SJSA1 (cell line): ENCODE results near the gene IDH3B. TPM values are rescaled to one million over a fixed set of nuclear protein-coding genes. Genes with fewer than 3 reads are reported as not detected.

Experiments
- DNase-seq, 2 experiments: peaks; one replicate each; pipeline ENCODE4 v3.0.0-alpha.2; 2015 to 2020; ENCODE audit warnings: low spot score in 2 of 2, low read depth in 1 of 2
- H3K27ac ChIP-seq: fragments of 250-450 bp; sonication (Bioruptor Pico); 2 replicates; pipeline ENCODE4 v1.5.1; 2020; ENCODE audit warnings: mild to moderate bottlenecking, moderate library complexity
- H3K27me3 ChIP-seq: fragments of 250-450 bp; sonication (Bioruptor Pico); replicated peaks from 2 replicates; pipeline ENCODE4 v1.5.1; 2020; ENCODE audit warnings: mild to moderate bottlenecking, moderate library complexity
- H3K36me3 ChIP-seq: fragments of 250-450 bp; sonication (Bioruptor Pico); 2 replicates; pipeline ENCODE4 v1.5.1; 2020; ENCODE audit warnings: mild to moderate bottlenecking
- H3K4me1 ChIP-seq: fragments of 250-450 bp; sonication (Bioruptor Pico); replicated peaks from 2 replicates; pipeline ENCODE4 v1.6.1; 2021; ENCODE audit warnings: mild to moderate bottlenecking
- H3K4me3 ChIP-seq: fragments of 250-450 bp; sonication (Bioruptor Pico); 2 replicates; pipeline ENCODE4 v1.5.1; 2020; ENCODE audit warnings: mild to moderate bottlenecking
- H3K9me3 ChIP-seq: fragments of 250-450 bp; sonication (Bioruptor Pico); replicated peaks from 2 replicates; pipeline ENCODE4 v1.5.1; 2020; ENCODE audit warnings: mild to moderate bottlenecking
- total RNA-seq: library from RNA; depleted of rRNA; stranded (reverse); fragments of >200 nt; shearing (Covaris generic); gene quantifications from 2 replicates; pipeline ENCODE4 v1.2.3, GENCODE V29; 2014

IDH3B gene
- total RNA-seq, 1 experiment from 2014 or later, result 211 TPM

DNA sequence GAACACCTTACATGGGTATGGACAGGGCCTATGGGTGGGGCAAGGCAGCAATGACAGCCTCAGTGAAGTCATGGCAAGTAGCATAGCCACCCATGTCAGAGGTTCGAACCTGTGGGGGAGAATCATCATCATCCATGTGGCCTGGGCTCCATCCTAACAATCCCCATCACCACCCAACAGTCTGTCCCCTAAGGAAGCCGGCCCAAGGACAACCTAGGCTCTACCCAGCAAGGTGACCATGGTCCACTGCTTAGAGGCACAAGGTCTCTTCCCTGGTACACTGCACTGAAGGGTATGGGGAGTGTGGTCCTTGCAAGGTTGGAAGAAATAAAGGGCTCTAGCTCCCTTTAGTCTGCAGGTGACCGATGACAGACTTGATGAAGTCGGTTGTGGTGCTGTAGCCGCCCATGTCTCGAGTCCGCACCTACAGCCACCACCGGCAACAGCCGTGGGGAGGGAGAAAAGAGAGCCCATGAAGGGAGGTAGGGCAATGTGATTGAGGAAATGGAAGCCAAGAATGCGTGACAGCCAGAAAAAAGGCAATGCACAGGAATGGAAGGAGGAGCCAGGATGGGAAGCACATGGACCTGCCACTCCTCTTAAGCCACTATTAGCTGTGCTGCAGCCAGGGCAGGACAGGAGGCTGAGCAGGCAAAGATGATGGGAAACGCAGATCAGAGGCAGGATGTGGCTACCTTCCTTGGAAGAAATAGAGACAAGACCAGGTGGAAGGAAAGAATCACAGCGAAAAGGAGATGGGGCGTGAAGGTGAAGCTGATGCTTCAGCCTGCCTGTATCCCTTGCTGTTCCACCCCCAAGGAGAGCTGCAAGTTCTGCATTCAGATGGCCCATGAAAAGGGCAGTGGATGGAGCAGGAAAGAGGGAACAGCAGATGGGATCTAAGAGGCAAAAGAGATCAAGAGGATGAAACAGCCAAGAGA lies 5.3 kb downstream of the IDH3B start:
- H3K36me3 ChIP-seq, result peaks cover 89% of the 10 kb centered on the region
- H3K27me3 ChIP-seq, result no peaks in the 10 kb centered on the region
- no peak for DNase-seq
- no peak overlapping the region for H3K4me3 ChIP-seq
- H3K27ac ChIP-seq, result no peak overlapping the region
- no peaks in the 10 kb centered on the region for H3K9me3 ChIP-seq
- peaks cover 16% of the 10 kb centered on the region for H3K4me1 ChIP-seq

DNA sequence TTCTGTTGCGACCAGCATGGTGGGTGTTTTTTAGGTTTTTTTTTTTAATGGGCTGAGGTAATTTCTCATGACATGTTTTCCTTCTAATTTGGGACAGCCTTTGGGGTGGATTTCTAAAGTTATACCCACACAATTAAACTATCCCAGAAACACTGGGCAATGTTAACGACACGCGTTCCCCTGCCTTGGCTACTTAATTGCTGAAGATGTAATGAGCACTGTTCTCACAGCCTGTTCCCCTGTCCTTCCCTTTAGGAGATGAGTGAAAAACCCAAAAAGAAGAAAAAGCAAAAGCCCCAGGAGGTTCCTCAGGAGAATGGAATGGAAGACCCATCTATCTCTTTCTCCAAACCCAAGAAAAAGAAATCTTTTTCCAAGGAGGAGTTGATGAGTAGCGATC lies 6.3 kb downstream of the IDH3B start:
- H3K27me3 ChIP-seq, result no peaks in the 10 kb centered on the region
- no peaks in the 10 kb centered on the region for H3K9me3 ChIP-seq
- no peak overlapping the region for H3K27ac ChIP-seq
- H3K36me3 ChIP-seq, result peaks cover 97% of the 10 kb centered on the region
- no peak for DNase-seq
- H3K4me1 ChIP-seq, result peaks cover 13% of the 10 kb centered on the region
- H3K4me3 ChIP-seq, result no peak overlapping the region

DNA sequence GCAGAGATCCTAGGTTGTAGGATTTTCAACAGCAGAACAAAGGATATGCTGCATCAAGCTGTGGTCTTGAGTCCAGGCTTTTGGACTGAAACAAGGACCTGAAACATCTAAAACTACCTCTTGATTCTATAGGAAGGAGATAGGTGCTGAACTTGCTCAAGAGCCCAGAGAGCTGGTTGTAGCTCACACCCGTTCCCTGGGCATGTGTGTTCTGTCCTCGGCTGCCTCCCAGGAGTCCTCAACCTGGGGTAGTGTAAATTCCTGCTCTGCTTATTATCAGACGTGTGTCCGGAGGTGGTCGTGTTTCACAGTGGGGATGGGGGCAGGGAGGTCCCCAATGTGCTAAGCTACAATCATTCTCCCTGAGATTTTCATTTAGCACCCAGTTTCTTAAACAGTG lies 6.8 kb downstream of the IDH3B start:
- H3K27ac ChIP-seq, result no peak overlapping the region

DNA sequence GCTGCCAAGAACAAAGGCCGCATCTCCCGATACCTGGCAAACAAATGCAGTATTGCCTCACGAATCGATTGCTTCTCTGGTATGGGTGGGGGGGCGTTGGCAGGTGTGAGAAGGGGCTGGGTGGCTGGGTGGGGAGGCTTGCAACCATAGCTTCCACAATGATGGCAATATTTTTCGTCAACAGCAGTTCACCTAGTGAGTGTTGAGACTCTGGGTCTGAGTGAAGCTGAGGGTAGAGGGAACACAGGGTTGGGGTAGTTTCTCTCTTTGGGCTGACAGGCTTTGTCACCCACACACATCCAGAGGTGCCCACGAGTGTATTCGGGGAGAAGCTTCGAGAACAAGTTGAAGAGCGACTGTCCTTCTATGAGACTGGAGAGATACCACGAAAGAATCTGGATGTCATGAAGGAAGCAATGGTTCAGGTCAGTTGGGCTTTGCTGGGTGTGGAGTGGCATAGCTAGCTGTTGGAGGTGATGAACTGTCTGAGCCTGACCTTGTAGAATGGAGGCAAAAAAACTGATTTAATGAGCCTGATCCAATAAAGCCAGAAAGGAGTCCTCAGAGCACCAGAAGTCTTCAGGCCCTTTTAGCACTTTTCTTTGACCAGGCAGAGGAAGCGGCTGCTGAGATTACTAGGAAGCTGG lies 7.4 kb downstream of the IDH3B start:
- H3K27ac ChIP-seq, result no peak overlapping the region
- no peak for DNase-seq
- H3K36me3 ChIP-seq, result peaks cover 89% of the 10 kb centered on the region

More for the DNA sequence above, 6.8 kb downstream of the IDH3B start:
- Histone ChIP-seq H3K27me3 (no peaks in the 10 kb centered on the region), H3K4me1 (peaks cover 13% of the 10 kb centered on the region), H3K4me3 (no peak overlapping the region), H3K9me3 (no peaks in the 10 kb centered on the region), H3K36me3 (peaks cover 95% of the 10 kb centered on the region)
- no peak for DNase-seq

DNA sequence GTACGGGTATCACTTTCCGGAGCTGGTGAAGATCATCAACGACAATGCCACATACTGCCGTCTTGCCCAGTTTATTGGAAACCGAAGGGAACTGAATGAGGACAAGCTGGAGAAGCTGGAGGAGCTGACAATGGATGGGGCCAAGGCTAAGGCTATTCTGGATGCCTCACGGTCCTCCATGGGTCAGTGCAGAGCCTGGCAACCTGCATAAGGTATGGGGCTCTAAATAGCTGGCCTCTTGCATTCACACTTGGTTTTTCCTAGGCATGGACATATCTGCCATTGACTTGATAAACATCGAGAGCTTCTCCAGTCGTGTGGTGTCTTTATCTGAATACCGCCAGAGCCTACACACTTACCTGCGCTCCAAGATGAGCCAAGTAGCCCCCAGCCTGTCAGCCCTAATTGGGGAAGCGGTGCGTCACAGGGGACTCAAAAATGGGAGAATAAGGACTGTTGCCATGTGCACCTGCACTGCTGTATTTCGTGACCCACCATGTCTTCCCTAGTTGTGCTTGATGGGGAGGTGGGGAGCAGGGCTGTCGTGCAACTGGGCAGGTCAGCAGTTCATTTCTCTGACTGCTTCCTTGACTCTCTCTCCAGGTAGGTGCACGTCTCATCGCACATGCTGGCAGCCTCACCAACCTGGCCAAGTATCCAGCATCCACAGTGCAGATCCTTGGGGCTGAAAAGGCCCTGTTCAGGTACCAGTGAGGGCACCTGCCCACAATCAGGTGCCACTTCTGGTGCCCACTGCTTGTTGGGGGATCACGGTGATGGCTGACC lies 8.5 kb downstream of the IDH3B start:
- H3K36me3 ChIP-seq, result peaks cover 81% of the 10 kb centered on the region
- no peak overlapping the region for H3K4me3 ChIP-seq
- H3K27ac ChIP-seq, result no peak overlapping the region
- no peaks in the 10 kb centered on the region for H3K9me3 ChIP-seq
- H3K4me1 ChIP-seq, result peaks cover 17% of the 10 kb centered on the region
- H3K27me3 ChIP-seq, result no peaks in the 10 kb centered on the region
- no peak for DNase-seq

More for the DNA sequence above, 7.4 kb downstream of the IDH3B start:
- H3K9me3 ChIP-seq, result no peaks in the 10 kb centered on the region
- peaks cover 13% of the 10 kb centered on the region for H3K4me1 ChIP-seq
- no peak overlapping the region for H3K4me3 ChIP-seq
- H3K27me3 ChIP-seq, result no peaks in the 10 kb centered on the region

DNA sequence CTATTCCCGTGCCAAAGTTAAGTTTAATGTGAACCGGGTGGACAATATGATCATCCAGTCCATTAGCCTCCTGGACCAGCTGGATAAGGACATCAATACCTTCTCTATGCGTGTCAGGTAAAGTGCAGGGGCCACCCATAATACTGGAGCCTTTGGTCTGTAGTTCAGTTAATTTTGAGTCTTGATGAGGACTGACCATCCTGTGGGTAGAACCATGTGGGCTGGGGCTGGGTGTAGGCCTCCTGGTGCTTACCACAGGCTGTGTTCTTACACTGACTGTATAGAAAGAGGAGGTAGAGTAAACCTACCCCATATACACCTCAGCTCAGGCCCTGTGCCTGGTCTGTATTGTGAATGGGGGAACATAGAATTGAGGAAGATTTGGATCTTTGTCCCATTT lies 9.2 kb downstream of the IDH3B start:
- Histone ChIP-seq H3K9me3 (no peaks in the 10 kb centered on the region), H3K27me3 (no peaks in the 10 kb centered on the region), H3K4me1 (peaks cover 17% of the 10 kb centered on the region), H3K27ac (no peak overlapping the region), H3K36me3 (peaks cover 74% of the 10 kb centered on the region), H3K4me3 (no peak overlapping the region)
- DNase-seq, result no peak

DNA sequence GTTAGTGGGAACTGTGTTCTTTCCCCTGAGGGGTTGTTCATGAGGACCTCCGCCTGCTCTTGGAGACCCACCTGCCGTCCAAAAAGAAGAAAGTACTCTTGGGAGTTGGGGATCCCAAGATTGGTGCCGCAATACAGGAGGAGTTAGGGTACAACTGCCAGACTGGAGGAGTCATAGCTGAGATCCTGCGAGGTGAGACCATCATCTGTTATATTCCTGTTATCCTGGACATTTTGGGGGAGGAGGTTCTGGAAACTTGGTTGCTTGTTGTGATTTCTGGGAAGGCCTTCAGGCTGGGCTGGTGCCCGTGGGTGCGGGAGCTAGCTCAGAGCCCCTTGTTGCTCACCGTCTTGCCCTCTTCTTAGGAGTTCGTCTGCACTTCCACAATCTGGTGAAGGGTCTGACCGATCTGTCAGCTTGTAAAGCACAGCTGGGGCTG lies 9.6 kb downstream of the IDH3B start:
- H3K36me3 ChIP-seq, result peaks cover 70% of the 10 kb centered on the region

DNA sequence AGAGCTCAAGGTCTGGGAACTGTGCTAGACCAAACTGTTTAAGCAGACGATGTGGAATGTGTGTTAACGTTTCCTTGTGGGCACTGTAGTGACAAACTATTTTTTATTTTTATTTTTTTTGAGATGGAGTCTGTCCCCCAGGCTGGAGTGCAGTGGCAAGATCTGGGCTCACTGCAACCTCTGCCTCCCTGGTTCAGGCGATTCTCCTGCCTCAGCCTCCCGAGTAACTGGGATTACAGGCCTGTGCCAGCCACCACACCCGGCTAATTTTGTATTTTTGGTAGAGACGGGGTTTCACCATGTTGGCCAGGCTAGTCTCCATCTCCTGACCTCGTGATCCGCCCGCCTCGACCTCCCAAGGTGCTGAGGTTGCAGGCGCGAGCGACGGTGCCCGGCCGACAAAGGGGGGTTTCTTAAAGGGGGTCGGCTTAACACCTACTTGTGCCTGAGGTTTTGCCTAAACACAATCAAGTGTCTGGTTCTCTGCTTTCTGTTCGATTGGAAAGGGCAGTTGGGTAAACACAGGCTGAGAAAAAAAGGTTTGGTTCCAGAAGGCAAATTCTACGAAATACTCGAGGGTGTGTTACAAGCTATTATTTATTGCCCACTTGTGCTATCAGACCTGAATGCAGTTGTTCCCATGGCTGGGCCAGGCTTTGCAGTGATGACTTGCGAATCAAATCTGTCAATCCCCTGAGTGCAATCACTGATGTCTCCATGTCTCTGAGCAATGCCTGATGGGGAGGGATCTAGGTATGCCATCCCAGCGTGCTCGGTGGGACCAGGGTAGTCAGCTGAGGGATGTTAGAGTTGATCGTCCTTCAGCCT lies 10.2 kb downstream of the IDH3B start:
- no peaks in the 10 kb centered on the region for H3K27me3 ChIP-seq
- peaks cover 63% of the 10 kb centered on the region for H3K36me3 ChIP-seq
- DNase-seq, result no peak
- no peaks in the 10 kb centered on the region for H3K9me3 ChIP-seq
- peaks cover 17% of the 10 kb centered on the region for H3K4me1 ChIP-seq
- H3K4me3 ChIP-seq, result peak overlapping the region; percentile 92
- no peak overlapping the region for H3K27ac ChIP-seq

More for the DNA sequence above, 9.6 kb downstream of the IDH3B start:
- DNase-seq, result no peak
- no peak overlapping the region for H3K27ac ChIP-seq
- H3K27me3 ChIP-seq, result no peaks in the 10 kb centered on the region
- peaks cover 17% of the 10 kb centered on the region for H3K4me1 ChIP-seq
- no peaks in the 10 kb centered on the region for H3K9me3 ChIP-seq
- H3K4me3 ChIP-seq, result peak overlapping the region; percentile 92; the same call in 1 of the 2 replicates

DNA sequence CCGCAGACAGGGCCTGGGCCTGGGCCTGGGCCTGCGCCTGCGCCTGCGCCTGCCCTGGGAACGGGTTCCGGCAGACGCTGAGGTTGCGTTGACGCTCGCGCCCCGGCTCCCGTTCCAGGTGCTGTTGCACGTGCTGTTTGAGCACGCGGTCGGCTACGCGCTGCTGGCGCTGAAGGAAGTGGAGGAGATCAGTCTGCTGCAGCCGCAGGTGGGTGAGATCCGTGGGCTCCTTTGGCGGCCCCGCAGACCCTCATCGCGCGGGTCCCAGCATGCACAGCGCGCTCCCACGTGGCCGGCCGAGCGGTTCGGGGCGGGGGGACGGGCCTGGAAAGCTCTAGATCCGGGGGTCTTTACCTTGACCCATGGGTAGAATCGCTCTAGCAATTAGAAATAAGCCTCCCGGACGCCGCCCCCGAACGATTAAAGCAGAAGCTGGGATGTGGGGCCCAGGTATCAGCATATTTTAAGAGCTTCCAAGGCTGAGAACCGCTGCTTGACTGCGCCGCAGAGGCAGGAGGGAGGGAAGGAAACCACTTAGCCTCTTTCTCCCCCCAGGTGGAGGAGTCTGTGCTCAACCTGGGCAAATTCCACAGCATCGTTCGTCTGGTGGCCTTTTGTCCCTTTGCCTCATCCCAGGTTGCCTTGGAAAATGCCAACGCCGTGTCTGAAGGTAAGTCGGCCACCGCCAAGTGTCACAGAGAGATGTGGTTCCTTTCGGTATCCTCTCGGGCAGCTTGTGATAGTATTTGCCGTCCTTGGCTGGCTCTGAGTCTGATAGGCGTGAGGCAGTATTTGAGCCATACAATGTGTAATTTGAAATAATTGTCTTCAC lies 11.1 kb downstream of the IDH3B start:
- Histone ChIP-seq H3K4me1 (peaks cover 17% of the 10 kb centered on the region), H3K4me3 (peak overlapping the region; percentile 92), H3K9me3 (no peaks in the 10 kb centered on the region), H3K36me3 (peaks cover 55% of the 10 kb centered on the region), H3K27me3 (no peaks in the 10 kb centered on the region), H3K27ac (peak overlapping the region; percentile 38)
- no peak for DNase-seq

DNA sequence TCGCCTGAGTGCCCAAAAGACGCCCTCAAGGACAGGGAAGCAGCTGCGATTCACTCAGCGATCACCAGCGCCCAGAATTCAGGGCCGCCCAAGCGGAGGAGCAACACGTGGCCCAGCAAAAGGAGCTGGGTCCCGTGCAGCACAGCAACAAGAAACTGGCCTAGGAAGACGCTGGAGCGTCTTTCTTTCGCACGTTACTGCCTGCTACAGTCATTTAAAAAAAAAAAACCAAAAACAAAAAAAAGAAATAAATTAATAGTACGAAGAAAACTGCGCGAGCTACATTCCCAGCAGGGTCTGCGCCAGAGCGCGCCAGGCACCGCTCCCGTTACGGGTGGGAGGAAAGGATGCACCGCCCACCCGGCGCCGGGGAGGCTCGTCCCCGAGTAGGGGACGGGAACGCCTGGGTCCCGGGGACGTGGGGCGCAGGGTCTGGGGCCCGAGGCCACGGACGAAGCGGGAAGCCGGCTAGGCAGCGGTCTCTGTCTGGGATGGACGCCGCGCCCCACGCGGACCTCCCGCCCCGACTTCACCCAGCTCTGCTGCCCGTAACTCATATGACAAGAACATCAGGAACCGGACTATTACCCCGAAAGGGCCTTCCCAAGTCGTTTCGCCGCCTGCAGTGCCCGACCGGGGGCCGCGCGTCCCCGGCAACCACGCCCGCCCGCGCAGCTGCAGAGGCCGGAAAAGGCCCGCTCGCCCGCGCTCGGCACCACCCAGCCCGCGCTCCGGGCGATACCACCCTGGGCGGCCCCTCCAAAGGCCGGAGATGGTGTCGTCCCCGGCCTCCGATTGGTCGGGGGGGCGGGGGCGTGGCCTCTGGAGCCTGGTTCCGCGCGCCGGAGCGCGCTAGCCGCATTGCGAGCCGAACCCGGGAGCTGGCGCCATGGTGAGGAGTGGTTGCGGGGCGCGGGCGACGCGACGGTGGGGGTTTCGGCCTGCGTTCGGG lies 12.0 kb downstream of the IDH3B start, which contains the start of gene NOP56:
Gene NOP56, plus strand, starts transcription at position 861 of the 952 bp plus-strand sequence. Its CDS starts 29 bp downstream, at position 890.
- peak; percentile 89 to 94 for DNase-seq

DNA sequence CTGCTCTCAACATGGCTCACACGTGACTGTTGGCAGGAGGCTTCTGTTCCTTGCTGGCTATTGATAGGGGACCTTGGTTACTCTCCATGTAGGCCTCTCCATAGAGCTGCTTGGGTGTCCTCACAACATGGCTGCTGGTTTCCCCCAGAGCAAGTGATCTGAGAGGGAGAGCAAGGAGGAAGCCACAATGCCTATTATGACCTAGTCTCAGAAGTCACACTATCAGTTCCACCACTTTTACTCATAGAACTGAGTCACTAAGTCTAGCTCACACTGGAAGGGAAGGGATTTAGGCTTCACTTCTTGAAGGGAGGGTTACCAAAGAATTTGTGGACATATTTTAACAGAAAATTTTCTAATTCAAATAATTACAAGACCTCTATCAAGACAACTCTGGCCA lies 20.3 kb downstream of the IDH3B start:
- Histone ChIP-seq H3K9me3 (no peaks in the 10 kb centered on the region), H3K27ac (no peak overlapping the region), H3K36me3 (no peaks in the 10 kb centered on the region), H3K27me3 (no peaks in the 10 kb centered on the region), H3K4me3 (no peak overlapping the region), H3K4me1 (no peaks in the 10 kb centered on the region)
- no peak for DNase-seq

More for the DNA sequence above, 12.0 kb downstream of the IDH3B start, which contains the start of gene NOP56:
- Histone ChIP-seq H3K27ac (peak within 1 kb of the TSS; percentile 66), H3K4me3 (peak within 1 kb of the TSS; percentile 92), H3K27me3 (no peaks in the 10 kb centered on the region), H3K36me3 (peaks cover 46% of the 10 kb centered on the region), H3K9me3 (no peaks in the 10 kb centered on the region), H3K4me1 (peaks cover 17% of the 10 kb centered on the region)
